ENCODE data around the gene OR10A2. TPM values are rescaled to one million over a fixed set of nuclear protein-coding genes. Genes with fewer than 3 reads are reported as not detected.
"Not testable (repeated sequence)": the region's sequence is repeated elsewhere in the genome, so short reads cannot be mapped to it uniquely, and the experiment has no call there.

Gene OR10A2
- total RNA-seq, 1 experiment from 2014 or later, result not detected

GRCh38 chr11:6855971-6856541 lies 6.8 kb upstream of the OR10A2 start:
- Histone ChIP-seq H3K4me1 (no peaks in the 10 kb centered on the region), H3K9me3 (replicated peaks) (no peaks in the 10 kb centered on the region), H3K27ac (no peak overlapping the region), H3K27me3 (no peaks in the 10 kb centered on the region), H3K4me3 (no peak overlapping the region), H3K36me3 (no peaks in the 10 kb centered on the region)
- DNase-seq, result no peak

GRCh38 chr11:6856871-6857270 lies 6.0 kb upstream of the OR10A2 start:
- H3K36me3 ChIP-seq, result no peaks in the 10 kb centered on the region
- H3K27ac ChIP-seq, result no peak overlapping the region
- H3K9me3 ChIP-seq (replicated peaks), result no peaks in the 10 kb centered on the region
- H3K27me3 ChIP-seq, result no peaks in the 10 kb centered on the region
- DNase-seq, result no peak
- no peak overlapping the region for H3K4me3 ChIP-seq
- H3K4me1 ChIP-seq, result no peaks in the 10 kb centered on the region

- H3K4me3 ChIP-seq, result no peak overlapping the region
- H3K9me3 ChIP-seq (replicated peaks), result no peaks in the 10 kb centered on the region
- H3K36me3 ChIP-seq, result no peaks in the 10 kb centered on the region
- H3K27me3 ChIP-seq, result no peaks in the 10 kb centered on the region
- no peak overlapping the region for H3K27ac ChIP-seq
- DNase-seq, result no peak
- no peaks in the 10 kb centered on the region for H3K4me1 ChIP-seq
Observed at GRCh38 chr11:6864438-6864837, 1.6 kb downstream of the OR10A2 start.

DNA sequence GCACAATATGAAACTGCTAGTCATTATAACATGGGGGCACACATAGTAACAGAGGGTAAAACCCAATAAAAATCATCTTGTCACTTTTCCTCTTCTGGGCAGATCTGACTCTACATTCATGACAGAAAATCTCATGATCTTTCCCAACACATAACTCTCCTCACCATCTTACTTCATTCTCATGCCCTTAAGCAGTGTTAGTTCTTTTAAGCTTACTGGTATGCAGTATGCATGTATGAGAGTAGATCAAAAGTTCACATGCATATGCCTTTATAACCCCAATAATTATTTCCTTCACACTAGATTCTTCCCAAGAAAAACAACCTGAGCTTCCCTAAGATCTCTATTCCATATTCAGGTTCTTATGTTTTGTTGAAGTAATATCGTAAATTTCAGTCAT lies 8.4 kb downstream of the OR10A2 start:
- Histone ChIP-seq H3K27ac (no peak overlapping the region), H3K27me3 (no peaks in the 10 kb centered on the region), H3K36me3 (no peaks in the 10 kb centered on the region), H3K4me1 (no peaks in the 10 kb centered on the region), H3K4me3 (no peak overlapping the region), H3K9me3 (replicated peaks) (no peaks in the 10 kb centered on the region)
- no peak for DNase-seq

GRCh38 chr11:6875761-6876160 lies 12.9 kb downstream of the OR10A2 start:
- no peak for DNase-seq
- Histone ChIP-seq H3K27me3 (no peaks in the 10 kb centered on the region), H3K27ac (no peak overlapping the region), H3K4me1 (no peaks in the 10 kb centered on the region), H3K9me3 (replicated peaks) (no peaks in the 10 kb centered on the region), H3K36me3 (no peaks in the 10 kb centered on the region), H3K4me3 (no peak overlapping the region)

DNA sequence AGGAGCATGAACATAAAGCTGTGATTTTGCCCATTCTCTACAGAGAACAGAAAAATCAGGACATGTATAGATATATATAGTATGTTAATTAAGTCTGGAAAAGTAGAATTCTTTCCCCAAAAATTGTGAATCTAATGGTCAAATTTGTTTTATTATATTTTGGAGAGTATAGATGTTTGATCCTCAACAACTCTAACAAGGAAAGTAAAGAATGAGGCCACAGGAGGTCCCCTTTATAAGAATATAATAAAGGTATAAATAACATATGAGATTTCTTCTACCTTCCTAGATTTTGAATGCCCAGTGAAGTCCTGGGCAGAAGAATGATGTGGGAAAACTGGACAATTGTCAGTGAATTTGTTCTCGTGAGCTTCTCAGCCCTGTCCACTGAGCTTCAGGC lies 13.5 kb downstream of the OR10A2 start, which contains the start of gene OR10A4:
OR10A4 (plus strand) TSS at position 301 of the 400 bp plus-strand sequence; CDS start at position 324, 23 bp downstream.
- Histone ChIP-seq H3K27ac (no peak within 1 kb of the TSS), H3K4me3 (no peak within 1 kb of the TSS), H3K27me3 (no peaks in the 10 kb centered on the region), H3K36me3 (no peaks in the 10 kb centered on the region), H3K4me1 (no peaks in the 10 kb centered on the region), H3K9me3 (replicated peaks) (no peaks in the 10 kb centered on the region)
- DNase-seq, result no peak

DNA sequence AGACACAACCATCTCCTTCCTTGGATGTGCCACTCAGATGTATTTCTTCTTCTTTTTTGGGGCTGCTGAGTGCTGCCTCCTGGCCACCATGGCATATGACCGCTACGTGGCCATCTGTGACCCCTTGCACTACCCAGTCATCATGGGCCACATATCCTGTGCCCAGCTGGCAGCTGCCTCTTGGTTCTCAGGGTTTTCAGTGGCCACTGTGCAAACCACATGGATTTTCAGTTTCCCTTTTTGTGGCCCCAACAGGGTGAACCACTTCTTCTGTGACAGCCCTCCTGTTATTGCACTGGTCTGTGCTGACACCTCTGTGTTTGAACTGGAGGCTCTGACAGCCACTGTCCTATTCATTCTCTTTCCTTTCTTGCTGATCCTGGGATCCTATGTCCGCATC lies 14.1 kb downstream of the OR10A2 start:
- Histone ChIP-seq H3K27ac (no peak overlapping the region), H3K9me3 (replicated peaks) (no peaks in the 10 kb centered on the region), H3K4me1 (no peaks in the 10 kb centered on the region), H3K4me3 (no peak overlapping the region), H3K27me3 (no peaks in the 10 kb centered on the region), H3K36me3 (no peaks in the 10 kb centered on the region)
- no peak for DNase-seq

- Histone ChIP-seq H3K27me3 (no peaks in the 10 kb centered on the region), H3K27ac (no peak overlapping the region), H3K4me1 (no peaks in the 10 kb centered on the region), H3K36me3 (no peaks in the 10 kb centered on the region), H3K9me3 (replicated peaks) (no peaks in the 10 kb centered on the region), H3K4me3 (no peak overlapping the region)
- no peak for DNase-seq
Observed at GRCh38 chr11:6882751-6883150, 19.9 kb downstream of the OR10A2 start.

- DNase-seq, H3K36me3 ChIP-seq: not testable (repeated sequence)
Observed at GRCh38 chr11:6887711-6888110, 24.9 kb downstream of the OR10A2 start.

GRCh38 chr11:6888830-6889229 lies 26.0 kb downstream of the OR10A2 start:
- H3K4me1 ChIP-seq, result no peaks in the 10 kb centered on the region
- H3K36me3 ChIP-seq, result no peaks in the 10 kb centered on the region
- H3K27ac ChIP-seq, result no peak overlapping the region
- H3K27me3 ChIP-seq, result no peaks in the 10 kb centered on the region
- no peaks in the 10 kb centered on the region for H3K9me3 ChIP-seq (replicated peaks)
- DNase-seq, result no peak
- no peak overlapping the region for H3K4me3 ChIP-seq

More at GRCh38 chr11:6887711-6888110, 24.9 kb downstream of the OR10A2 start:
- not testable (repeated sequence) for H3K9me3 ChIP-seq (replicated peaks); H3K4me1 ChIP-seq; H3K4me3 ChIP-seq; H3K27ac ChIP-seq; H3K27me3 ChIP-seq

DNA sequence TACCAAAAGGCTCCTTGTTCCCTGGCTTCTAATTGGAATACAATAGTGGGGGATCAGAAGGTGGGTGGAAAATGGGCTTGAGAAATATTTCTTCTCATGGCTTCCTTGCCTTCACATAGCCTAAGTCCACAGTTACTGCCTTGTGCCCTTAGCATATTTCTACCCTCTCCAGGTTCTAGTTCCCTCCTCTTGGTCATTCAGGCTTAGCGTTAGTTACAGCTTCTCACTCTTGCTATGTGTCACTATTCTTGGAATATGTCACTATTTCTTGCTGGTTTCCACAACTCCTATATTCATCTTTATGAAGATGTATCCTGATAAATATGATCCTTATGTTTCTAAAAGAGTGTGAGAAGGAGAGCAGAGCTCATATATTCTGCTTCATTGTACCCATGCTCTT lies 27.0 kb downstream of the OR10A2 start:
- DNase-seq, result no peak
- H3K4me3 ChIP-seq, result no peak overlapping the region
- H3K36me3 ChIP-seq, result no peaks in the 10 kb centered on the region
- no peaks in the 10 kb centered on the region for H3K27me3 ChIP-seq
- no peaks in the 10 kb centered on the region for H3K4me1 ChIP-seq
- H3K27ac ChIP-seq, result no peak overlapping the region
- H3K9me3 ChIP-seq (replicated peaks), result no peaks in the 10 kb centered on the region

DNA sequence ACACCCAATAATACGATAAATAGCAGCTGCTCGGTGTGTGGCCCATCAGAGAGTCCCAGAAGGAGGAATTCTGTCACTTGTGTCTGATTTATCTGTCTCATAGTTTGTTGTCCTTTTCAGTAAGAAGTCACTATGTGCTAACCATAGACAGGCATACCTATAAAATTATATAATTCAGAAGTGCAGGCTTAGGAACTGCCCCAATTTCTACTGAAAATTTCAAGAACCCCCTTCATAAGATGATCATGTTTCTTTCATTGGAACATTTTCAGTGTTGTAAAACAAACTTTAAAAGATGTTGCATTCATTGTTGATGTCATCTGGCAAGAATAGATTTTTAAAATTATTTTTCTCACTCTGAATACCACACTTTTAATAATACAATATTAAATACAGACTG lies 29.5 kb downstream of the OR10A2 start, which contains the start of gene OR2D2:
OR2D2 (minus strand) TSS at position 101 of the 400 bp plus-strand sequence; CDS start at position 101, 0 bp downstream.
- Histone ChIP-seq H3K4me1 (no peaks in the 10 kb centered on the region), H3K4me3 (no peak within 1 kb of the TSS), H3K27ac (no peak within 1 kb of the TSS), H3K36me3 (no peaks in the 10 kb centered on the region), H3K9me3 (replicated peaks) (no peaks in the 10 kb centered on the region), H3K27me3 (no peaks in the 10 kb centered on the region)
- DNase-seq, result no peak

GRCh38 chr11:6894097-6894496 lies 31.2 kb downstream of the OR10A2 start:
- Histone ChIP-seq H3K4me1 (no peaks in the 10 kb centered on the region), H3K36me3 (no peaks in the 10 kb centered on the region), H3K27me3 (no peaks in the 10 kb centered on the region), H3K9me3 (replicated peaks) (no peaks in the 10 kb centered on the region), H3K4me3 (no peak overlapping the region), H3K27ac (no peak overlapping the region)
- no peak for DNase-seq

- no peak for DNase-seq
- no peaks in the 10 kb centered on the region for H3K36me3 ChIP-seq
- H3K9me3 ChIP-seq (replicated peaks), result no peaks in the 10 kb centered on the region
- H3K27me3 ChIP-seq, result no peaks in the 10 kb centered on the region
- H3K27ac ChIP-seq, result no peak overlapping the region
- H3K4me3 ChIP-seq, result no peak overlapping the region
- no peaks in the 10 kb centered on the region for H3K4me1 ChIP-seq
Observed at GRCh38 chr11:6895010-6895409, 32.2 kb downstream of the OR10A2 start.

DNA sequence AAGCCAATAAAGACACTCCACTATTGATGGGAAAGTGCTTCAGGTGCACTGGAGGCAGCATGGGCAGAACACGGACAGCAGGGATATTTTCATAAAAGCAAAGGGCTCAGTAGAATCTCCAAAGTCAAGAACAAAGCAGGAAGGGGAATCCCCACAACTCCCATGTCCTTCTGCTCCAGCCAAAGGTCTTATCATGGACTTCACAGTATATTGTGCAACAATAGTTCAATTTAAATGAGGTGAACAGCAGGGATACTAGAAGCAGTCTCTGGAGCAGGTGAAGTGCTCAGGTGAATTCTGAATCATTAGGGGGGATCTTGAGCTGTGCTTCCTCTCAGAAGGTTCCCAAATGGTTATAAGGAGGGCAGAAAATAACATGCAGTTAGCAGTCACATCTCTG lies 36.1 kb downstream of the OR10A2 start:
- H3K27ac ChIP-seq, result no peak overlapping the region
- H3K27me3 ChIP-seq, result no peaks in the 10 kb centered on the region; the same call in 1 of the 2 replicates
- H3K36me3 ChIP-seq, result no peaks in the 10 kb centered on the region
- no peak for DNase-seq
- no peaks in the 10 kb centered on the region for H3K4me1 ChIP-seq
- H3K9me3 ChIP-seq (replicated peaks), result no peaks in the 10 kb centered on the region
- H3K4me3 ChIP-seq, result no peak overlapping the region

- Histone ChIP-seq H3K4me3 (no peak overlapping the region), H3K36me3 (no peaks in the 10 kb centered on the region), H3K27ac (no peak overlapping the region), H3K9me3 (replicated peaks) (no peaks in the 10 kb centered on the region), H3K4me1 (no peaks in the 10 kb centered on the region), H3K27me3 (no peaks in the 10 kb centered on the region; the same call in 1 of the 2 replicates)
- DNase-seq, result no peak
Observed at GRCh38 chr11:6900327-6900999, 37.6 kb downstream of the OR10A2 start.
